Colonic mucosa (tissue), 4 donors: ENCODE measurements around the gene NOC3L. TPM values are rescaled to one million over a fixed set of nuclear protein-coding genes. Genes with fewer than 3 reads are reported as not detected.
"Not testable (repeated sequence)": the region's sequence is repeated elsewhere in the genome, so short reads cannot be mapped to it uniquely, and the experiment has no call there.

Source experiments
- DNase-seq: peaks from one replicate; pipeline ENCODE4 v3.0.0-alpha.2; 2020
- H3K27ac ChIP-seq: fragments of 200-600 bp; one replicate; pipeline ENCODE4 v1.8.0; 2021
- H3K27me3 ChIP-seq: fragments of 200-600 bp; one replicate; pipeline ENCODE4 v1.8.0; 2021
- H3K36me3 ChIP-seq: fragments of 200-600 bp; one replicate; pipeline ENCODE4 v1.8.0; 2021
- H3K4me1 ChIP-seq: fragments of 200-600 bp; one replicate; pipeline ENCODE4 v1.8.0; 2021; ENCODE audit warnings: mild to moderate bottlenecking
- H3K4me3 ChIP-seq: fragments of 200-600 bp; one replicate; pipeline ENCODE4 v1.8.0; 2021
- H3K9ac ChIP-seq, 2 donors: one replicate each; pipeline ENCODE4 v1.7.0; 2013; ENCODE audit warnings: control low read depth in 2 of 2, low read depth in 2 of 2, low read length in 2 of 2
- H3K9me3 ChIP-seq: fragments of 200-600 bp; one replicate; pipeline ENCODE4 v1.8.0; 2021
- intact Hi-C: fragments of 100-400 bp; cut with DNase I; formaldehyde crosslinking; loops from one replicate; pipeline ENCODE4 v1.14.1; 2022
- total RNA-seq, 2 donors: library from RNA; stranded (reverse); fragmentation: NEBNext Ultra II Directional in 1 of 2; extraction: Animal tissue kit (Norgen Biotek cat#: 25700) in 1 of 2; gene quantifications; one replicate each; pipeline ENCODE4 v1.2.1, GENCODE V29; 2021
- TF ChIP-seq, protein P1 (sequence below): fragments of 200-600 bp; IDR thresholded peaks from one replicate; pipeline ENCODE4 v1.8.0; 2022; ENCODE audit warnings: antibody characterized with exemption, mild to moderate bottlenecking
- donor health status: healthy.
- donor health status: DM: no; HTN: no; CAD: no.
- donor health status: DM: no; HTN: no; CAD: no.

NOC3L gene
- total RNA-seq, 2 donors from 2014 or later = 7.9 to 10.3 TPM

DNA sequence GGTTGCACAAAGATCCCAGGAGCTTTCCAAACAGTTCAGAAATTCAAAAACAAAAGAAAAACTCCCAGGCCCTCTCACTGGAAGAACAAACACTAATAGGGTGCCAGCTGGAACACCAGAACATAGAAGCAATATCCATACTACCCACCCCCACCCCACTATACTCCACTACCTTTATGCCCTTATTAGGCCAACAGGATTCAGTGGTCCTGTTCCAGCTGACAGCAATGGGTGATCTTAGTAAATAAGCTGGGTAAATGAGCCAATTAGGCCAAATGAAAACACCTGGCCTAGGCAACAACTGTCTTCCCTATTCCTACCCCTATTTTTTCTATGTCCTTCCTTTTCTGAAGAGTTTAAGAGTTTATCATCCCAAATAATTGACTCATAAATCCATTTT is 11.7 kb downstream of the NOC3L start:
- DNase-seq = no peak
- Histone ChIP-seq H3K27me3 (no peaks in the 10 kb centered on the region), H3K36me3 (no peaks in the 10 kb centered on the region), H3K4me3 (no peak overlapping the region), H3K4me1 (no peaks in the 10 kb centered on the region), H3K27ac (no peak overlapping the region), H3K9ac (no peak overlapping the region), H3K9me3 (no peaks in the 10 kb centered on the region)
- intact Hi-C loops = no loop called here
- TF ChIP-seq, protein P1, sequence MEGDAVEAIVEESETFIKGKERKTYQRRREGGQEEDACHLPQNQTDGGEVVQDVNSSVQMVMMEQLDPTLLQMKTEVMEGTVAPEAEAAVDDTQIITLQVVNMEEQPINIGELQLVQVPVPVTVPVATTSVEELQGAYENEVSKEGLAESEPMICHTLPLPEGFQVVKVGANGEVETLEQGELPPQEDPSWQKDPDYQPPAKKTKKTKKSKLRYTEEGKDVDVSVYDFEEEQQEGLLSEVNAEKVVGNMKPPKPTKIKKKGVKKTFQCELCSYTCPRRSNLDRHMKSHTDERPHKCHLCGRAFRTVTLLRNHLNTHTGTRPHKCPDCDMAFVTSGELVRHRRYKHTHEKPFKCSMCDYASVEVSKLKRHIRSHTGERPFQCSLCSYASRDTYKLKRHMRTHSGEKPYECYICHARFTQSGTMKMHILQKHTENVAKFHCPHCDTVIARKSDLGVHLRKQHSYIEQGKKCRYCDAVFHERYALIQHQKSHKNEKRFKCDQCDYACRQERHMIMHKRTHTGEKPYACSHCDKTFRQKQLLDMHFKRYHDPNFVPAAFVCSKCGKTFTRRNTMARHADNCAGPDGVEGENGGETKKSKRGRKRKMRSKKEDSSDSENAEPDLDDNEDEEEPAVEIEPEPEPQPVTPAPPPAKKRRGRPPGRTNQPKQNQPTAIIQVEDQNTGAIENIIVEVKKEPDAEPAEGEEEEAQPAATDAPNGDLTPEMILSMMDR = no peak

DNA sequence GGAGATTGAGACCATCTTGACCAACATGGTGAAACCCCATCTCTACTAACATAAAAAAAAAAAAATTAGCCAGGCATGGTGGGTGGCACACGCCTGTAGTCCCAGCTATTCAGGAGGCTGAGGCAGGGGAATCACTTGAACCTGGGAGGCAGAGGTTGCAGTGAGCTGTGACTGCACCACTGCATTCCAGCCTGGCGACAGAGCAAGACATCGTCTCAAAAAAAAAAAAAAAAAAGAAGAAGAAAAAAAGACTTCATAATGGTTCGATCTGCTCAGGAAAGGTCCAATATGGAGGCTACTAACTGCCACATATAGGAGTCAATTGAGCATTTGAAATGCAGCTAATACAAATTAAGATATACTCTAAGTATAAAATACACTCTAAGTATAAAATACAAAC is 12.2 kb downstream of the NOC3L start:
- H3K4me1 ChIP-seq, DNase-seq, H3K27me3 ChIP-seq, H3K9me3 ChIP-seq, H3K9ac ChIP-seq, H3K27ac ChIP-seq, H3K36me3 ChIP-seq, H3K4me3 ChIP-seq, intact Hi-C loops: not testable (repeated sequence)

DNA sequence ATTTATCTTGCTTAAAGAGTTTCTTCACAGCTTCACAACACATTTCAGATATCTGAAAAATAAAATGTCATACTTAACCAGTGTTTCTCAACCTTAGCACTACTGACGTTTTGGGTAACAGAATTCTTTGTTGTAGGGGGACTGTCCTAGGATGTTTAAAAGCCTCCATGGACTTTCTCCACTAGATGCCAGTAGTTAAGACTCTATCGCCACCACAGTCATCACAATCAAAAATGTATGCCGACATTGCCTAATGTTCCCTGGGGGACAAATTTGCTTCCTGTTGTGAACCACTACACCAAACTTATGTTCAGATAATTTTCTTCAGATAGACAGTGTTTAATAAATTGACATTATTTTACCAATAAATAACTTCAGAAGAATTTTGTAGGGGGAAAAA is 13.4 kb downstream of the NOC3L start:
- intact Hi-C loops = no loop called here
- H3K9me3 ChIP-seq = no peaks in the 10 kb centered on the region
- H3K4me3 ChIP-seq = no peak overlapping the region
- no peak for DNase-seq
- no peak overlapping the region for H3K27ac ChIP-seq
- TF ChIP-seq, protein P1 = no peak
- no peaks in the 10 kb centered on the region for H3K27me3 ChIP-seq
- H3K4me1 ChIP-seq = no peaks in the 10 kb centered on the region
- no peaks in the 10 kb centered on the region for H3K36me3 ChIP-seq
- no peak overlapping the region for H3K9ac ChIP-seq

DNA sequence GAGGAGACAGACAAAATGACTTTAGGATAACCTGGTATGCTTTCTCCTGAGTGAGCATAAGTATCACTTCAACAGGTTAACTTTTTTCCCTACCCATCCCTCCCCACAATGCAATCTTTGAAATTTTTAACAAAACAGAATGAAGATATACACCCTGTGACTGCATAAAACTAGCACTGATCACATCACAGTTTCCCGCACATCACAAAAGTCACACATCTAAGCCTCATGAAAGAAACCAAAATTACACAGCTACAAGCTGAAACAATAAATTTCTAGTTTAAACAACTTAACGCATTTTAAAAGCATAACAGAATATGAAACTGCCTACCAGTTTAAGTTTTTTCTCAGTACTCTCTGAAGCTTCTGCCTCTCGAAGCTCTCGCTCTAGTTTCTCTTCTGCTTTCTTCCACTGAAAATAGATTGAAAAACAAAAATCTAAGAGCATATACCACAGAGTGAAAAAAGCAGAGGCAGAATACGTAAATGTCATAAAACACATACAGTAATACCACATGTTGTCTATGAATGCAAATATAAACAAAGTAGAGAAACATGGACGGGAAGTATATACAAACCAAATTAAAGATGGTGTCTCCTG is 18.1 kb downstream of the NOC3L start:
- intact Hi-C loops = no loop called here
- no peak for DNase-seq
- Histone ChIP-seq H3K4me1 (no peaks in the 10 kb centered on the region), H3K27ac (no peak overlapping the region), H3K9me3 (no peaks in the 10 kb centered on the region), H3K36me3 (no peaks in the 10 kb centered on the region), H3K9ac (no peak overlapping the region), H3K27me3 (no peaks in the 10 kb centered on the region), H3K4me3 (no peak overlapping the region)
- TF ChIP-seq, protein P1 = no peak

DNA sequence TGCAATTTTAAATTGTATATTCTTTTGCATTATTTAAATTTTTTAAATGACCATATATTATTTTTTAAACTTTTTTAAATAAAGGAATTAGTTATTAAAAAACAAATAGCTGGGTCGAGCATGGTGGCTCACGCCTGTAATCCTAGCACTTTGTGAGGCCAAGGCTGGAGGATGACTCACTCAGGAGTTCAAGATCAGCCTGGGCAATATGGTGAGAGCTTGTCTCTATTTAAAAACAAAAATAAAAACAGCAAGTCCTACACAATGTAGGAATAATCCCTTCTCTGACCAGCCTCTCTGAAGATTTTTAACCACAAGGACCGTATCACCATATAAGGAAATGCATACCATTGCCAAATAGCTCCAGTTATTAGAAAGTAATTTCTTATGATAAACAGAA is 19.6 kb downstream of the NOC3L start:
- no peaks in the 10 kb centered on the region for H3K27me3 ChIP-seq
- no peaks in the 10 kb centered on the region for H3K4me1 ChIP-seq
- peaks cover 7% of the 10 kb centered on the region for H3K36me3 ChIP-seq
- DNase-seq = no peak
- H3K4me3 ChIP-seq = no peak overlapping the region
- TF ChIP-seq, protein P1 = no peak
- H3K9me3 ChIP-seq = no peaks in the 10 kb centered on the region
- H3K27ac ChIP-seq = no peak overlapping the region
- intact Hi-C loops = no loop called here
- H3K9ac ChIP-seq = no peak overlapping the region

DNA sequence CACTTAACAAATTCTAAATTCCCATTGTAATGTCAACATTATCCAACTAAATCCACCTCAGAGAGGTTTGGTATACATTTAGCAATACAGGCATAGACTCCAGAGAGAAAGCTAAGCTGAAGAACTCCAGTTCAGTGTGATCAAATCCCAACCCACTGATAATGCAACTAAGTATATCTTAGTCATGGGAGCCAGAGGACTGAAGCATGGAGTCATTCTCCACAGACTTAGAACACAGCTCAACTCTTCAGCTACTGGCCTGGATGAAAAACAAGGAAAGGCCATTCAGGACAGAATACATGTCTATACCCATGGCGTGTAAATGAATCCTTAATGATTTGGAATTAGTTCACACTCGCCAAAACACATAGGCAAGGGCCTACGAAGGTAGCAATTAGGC is 27.9 kb downstream of the NOC3L start:
- Histone ChIP-seq H3K27ac (no peak overlapping the region), H3K4me3 (no peak overlapping the region), H3K4me1 (no peaks in the 10 kb centered on the region), H3K9ac (no peak overlapping the region), H3K27me3 (no peaks in the 10 kb centered on the region), H3K36me3 (peaks cover 12% of the 10 kb centered on the region), H3K9me3 (no peaks in the 10 kb centered on the region)
- intact Hi-C loops = no loop called here
- TF ChIP-seq, protein P1 = no peak
- no peak for DNase-seq
